HL-60/S4 treated with retinoic acid at 250 ng/mL for 4 days and 3 days (cell line): Measurements from ENCODE around the gene RASSF8.

ENCODE experiments used
- in situ Hi-C: fragments of 300-500 bp; cut with MboI; formaldehyde crosslinking; loops from 2 replicates; pipeline ENCODE4 v1.7.0; 2022; ENCODE audit warnings: low sequenced_read_pairs

The RASSF8 gene

DNA sequence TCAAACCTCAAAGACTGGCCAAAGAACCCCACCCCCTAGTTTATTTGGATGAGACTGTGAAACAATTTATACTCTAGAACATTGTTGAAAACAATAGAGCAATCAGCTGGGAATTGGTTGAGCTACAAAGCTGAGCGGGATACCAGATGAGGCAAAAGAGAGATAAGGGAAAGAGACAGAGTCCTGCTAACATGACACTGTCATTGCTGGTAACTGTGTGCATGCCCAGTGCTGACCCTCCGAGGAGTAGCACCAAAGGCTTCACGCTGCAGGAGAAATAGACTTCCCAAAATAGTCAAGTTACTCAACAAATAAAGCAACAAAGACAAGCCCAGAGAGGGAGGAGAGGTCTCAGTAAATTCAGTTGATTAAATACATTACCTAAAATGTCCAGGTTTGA is 63.6 kb downstream of the RASSF8 start:
- in situ Hi-C loops = no loop called here

DNA sequence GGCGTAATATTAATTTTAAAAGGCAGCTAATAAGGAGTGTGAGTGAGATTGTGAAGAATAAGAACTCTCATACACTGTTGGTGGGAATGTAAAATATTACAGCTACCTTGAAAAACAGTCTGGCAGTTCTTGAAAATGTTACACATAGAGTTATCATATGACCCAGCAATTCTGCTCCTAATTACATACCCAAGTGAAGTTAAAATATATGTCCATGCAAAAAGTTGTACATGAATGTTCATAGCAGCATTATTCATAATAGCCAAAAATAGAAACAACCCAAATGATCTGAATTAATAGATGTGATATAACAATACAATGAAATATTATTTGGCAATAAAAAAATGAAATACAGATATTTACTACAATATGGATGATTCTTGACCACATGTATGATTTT is 68.2 kb downstream of the RASSF8 start:
- in situ Hi-C loops = no loop called here

DNA sequence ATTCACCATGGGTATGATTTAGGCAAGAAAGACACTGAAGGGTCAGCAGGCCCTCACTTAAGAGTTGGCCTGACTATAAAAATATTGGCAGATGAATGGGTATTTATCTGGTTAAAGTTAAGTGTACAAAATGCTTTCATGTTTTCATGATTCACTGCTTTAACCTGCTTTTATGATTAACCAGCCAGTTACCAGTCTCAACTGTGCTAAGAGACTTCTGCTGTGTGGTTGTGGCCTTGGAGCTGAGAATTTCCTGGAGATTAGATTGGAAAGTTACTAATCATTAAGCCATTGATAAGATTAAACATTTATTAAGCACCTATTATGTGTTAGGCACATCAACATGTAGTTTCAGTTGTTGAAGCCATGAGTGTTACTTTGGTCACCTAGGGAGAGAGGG is 68.9 kb downstream of the RASSF8 start:
- in situ Hi-C loops = no loop called here

- in situ Hi-C loops = no loop called here
These were observed 70.7 kb downstream of the RASSF8 start for GRCh38 chr12:26028953-26029735.

- in situ Hi-C loops = no loop called here
These were observed 71.2 kb downstream of the RASSF8 start for GRCh38 chr12:26029736-26030022.

GRCh38 chr12:26030371-26030770 is 71.9 kb downstream of the RASSF8 start:
- in situ Hi-C loops = no loop called here

GRCh38 chr12:26031318-26031717 is 72.8 kb downstream of the RASSF8 start:
- in situ Hi-C loops = no loop called here

DNA sequence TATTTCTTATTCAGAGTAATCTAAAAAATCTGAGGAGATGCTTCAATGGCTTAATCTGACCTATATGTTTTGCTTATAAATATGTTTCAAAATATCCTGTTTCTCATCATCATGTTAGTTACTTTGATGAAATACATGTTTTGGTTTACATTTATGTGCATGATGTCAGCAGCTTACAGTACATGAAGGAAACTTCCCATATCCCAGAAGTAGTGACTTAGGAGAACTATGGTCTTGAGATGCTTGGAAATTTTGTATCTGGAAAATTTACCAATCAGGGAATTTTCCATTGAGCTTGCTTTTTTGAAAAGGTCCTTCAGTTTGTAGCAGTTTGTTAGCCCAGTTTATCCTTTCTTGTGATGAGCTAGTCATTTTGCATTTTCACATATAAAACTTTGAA is 73.3 kb downstream of the RASSF8 start:
- in situ Hi-C loops = no loop called here

GRCh38 chr12:26032290-26032689 is 73.8 kb downstream of the RASSF8 start:
- in situ Hi-C loops = no loop called here

DNA sequence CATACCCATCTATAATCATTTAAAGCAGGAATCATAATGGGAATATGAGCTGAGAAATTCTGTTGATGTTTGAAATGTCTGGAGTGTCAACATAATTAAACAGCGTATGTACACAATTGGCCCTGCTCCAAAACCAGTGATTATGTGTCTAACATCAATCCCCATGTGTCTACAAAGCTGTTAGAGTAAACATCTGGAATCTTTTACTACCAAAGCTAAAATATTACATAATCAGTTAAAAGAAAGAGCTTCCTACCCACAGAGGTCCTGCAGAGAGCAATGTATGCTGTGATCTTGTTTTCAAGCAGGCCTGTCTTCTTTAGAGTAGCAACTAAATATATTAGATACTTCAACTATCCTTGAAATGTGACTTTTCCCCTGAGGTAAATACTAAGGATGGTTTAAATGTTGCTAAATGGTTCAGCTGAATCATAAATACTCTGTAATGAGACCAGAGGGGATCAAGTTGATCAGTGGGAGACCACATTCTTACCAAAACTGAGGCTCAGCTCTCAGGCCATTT is 74.3 kb downstream of the RASSF8 start:
- in situ Hi-C loops = no loop called here

DNA sequence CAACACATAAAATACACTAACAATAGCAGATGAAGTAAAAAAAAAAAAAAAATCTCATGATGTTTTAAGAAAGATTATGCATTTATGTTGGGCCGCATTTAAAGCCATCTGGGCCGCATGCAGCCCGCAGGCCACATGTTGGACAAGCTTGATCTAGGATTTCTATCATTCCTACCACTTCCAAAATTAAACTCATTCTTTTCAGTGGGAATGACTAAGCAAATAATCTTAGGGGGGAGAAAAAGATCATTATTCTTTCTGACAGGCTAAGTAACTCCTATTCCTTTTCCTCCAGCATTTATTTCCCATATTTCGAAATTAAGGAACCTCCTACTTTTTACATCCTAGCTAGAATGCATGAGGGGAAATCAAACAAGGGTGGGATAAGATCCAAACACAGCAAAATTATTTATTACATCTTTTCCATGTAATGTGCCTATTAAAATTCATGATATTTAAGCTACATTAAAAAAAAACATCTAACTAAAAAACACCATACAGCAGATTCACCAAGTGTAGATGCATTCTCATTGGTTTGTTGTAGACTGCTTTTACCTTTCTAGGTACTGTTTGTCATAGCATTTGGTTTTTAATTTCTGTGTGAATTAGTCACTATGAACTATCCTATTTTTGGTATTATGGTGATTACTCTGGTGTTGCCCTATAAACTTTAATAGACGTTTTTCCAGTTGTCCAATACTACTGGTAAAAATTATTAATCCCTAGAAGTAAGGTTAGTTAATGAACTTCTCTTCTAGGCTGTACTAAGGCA is 76.1 kb downstream of the RASSF8 start:
- in situ Hi-C loops = no loop called here

- in situ Hi-C loops = no loop called here
These were observed 78.4 kb downstream of the RASSF8 start for GRCh38 chr12:26036877-26037276.

DNA sequence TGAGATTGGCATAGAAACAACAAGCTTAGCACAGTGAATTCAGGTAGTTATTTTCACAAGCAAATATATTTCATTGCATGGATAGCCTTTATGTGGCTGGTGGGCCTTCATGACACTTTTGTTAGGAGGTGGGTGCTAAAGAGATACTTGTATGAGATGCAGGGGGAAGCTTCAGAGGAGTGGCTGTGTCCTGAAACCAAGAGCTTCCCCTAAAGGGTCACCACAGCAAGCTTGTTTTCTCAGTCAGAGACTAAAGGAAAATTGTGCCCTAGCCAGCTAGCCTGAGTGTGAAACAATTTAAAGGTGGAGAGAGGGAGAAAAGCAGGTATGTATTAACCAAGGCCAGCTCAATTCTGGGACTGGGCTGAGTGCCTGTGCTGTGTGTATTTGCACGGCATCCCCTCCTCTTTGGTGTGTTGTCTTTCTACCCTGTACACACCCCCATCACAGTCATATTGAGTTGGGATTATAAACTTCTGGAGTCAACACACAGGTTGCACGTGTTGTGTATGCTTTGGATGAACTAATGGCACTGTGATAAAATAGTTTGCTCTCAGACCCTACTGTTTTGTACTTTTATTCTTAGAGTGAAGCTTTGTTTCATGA is 79.2 kb downstream of the RASSF8 start:
- in situ Hi-C loops = no loop called here

- in situ Hi-C loops = no loop called here
These were observed 84.2 kb downstream of the RASSF8 start for GRCh38 chr12:26042645-26043044.

DNA sequence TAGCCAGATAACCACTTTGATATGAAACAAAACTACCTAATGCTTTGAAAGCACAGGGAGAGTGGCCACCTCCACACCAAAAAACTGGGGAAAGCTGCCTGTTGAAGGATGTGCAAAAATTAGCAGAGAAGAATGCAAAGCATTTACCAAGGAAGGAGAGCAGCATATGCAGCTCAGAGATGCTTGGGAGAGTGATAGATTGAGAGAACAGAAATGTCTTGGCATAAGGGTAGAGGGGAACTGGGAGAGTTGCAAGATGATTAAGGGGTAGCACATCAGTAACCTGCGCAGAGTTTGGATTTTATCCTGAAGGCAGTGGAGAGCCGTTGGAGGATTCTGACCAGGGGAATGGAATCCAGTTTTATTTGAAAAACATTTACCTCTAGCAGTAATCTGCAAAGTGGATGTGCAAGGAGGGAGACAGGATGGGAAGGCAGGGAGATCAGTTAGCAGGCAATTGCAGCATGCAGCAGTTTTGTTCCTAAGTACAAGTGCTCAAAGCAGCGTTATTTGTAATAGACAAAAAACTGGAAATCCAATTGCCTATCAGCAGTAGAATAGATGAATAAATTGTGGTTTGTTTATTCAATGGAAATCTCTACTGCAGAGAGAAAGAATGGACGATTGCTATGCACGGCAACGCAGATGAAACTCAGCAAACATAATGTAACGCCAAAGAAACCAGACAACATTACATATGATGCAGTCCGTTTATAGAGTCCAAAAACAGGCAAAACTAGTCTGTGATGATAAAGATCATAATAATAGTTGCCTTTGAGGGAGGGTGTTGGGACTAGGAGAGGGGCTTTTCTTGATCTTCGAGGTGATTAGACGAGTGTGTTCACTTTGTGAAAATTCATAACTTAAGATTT is 84.9 kb downstream of the RASSF8 start:
- in situ Hi-C loops = no loop called here

GRCh38 chr12:26044007-26044394 is 85.5 kb downstream of the RASSF8 start:
- in situ Hi-C loops = no loop called here

- in situ Hi-C loops = no loop called here
These were observed 86.1 kb downstream of the RASSF8 start for GRCh38 chr12:26044592-26044991.

DNA sequence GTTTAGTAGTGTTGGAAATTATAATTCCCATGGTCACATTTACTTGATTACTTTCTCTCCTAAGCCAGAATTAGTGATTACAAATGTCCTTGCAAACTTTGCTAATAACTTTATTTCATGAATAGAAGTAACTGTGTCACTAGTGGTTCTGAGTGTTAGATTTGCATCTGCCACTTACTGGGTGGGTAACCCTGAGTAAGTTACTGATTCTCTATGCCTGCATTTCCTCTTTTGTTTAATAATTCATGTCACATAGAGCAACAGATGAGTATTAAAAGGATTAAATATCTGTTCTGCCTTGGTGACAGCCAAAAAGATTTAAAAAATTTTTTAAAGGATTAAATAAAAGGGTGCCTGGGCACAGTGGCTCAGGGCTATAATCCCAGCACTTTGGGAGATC is 87.7 kb downstream of the RASSF8 start:
- in situ Hi-C loops = no loop called here

GRCh38 chr12:26046906-26047305 is 88.4 kb downstream of the RASSF8 start:
- in situ Hi-C loops = no loop called here

DNA sequence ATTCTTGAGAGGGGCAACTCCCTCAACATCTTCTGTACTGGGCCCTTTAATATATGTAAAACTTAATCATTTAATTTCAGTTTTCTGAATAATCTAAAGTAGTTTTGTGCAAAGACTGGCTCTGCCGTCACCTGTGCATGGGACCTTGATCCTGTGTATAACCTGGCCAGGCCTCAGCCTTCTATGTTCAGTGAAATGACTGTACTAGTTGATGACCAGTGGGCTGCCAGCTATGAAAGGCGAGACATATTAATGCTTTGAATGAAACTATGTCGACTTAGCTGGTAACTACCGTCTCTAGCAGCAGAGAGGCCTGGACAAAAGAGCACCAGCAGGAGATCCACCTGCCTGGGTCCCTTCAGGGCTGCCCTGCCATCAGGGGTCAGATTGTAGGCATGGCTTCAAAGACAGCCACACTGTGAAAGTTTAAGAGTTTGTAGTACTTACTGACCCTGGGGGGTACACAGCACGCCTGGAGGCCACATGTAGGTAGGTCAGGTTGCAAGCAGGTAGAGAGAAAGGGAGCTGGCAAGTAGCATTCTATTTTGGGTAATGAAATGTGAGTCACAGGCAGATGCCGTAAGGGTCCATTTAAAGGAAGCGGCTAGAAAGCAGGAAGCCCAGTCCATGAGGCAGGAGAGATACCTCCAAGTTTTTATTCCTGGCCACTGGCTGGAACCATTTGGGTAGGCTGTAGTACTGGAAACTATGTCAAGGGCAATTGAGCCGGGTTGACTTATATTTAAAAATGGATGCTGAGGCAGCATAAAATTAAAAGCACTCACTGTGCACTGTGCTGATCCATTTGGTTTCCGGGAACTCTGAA is 89.1 kb downstream of the RASSF8 start:
- in situ Hi-C loops = no loop called here
